22Rv1 (cell line): ENCODE data around the gene MARVELD3.
"Not testable (repeated sequence)": the region's sequence is repeated elsewhere in the genome, so short reads cannot be mapped to it uniquely, and the experiment has no call there.

Source experiments
- H3K27ac ChIP-seq: fragments of 450-650 bp; 2 replicates; pipeline ENCODE4 v1.5.1; 2017
- ZFX ChIP-seq: fragments of 450-650 bp; IDR thresholded peaks from 2 replicates; pipeline ENCODE4 v1.6.1; 2017; ENCODE audit warnings: antibody characterized with exemption, borderline replicate concordance
- TF ChIP-seq, protein P1 (sequence below): fragments of 450-650 bp; IDR thresholded peaks from 2 replicates; pipeline ENCODE4 v1.5.1; 2017; ENCODE audit warnings: mild to moderate bottlenecking

Gene MARVELD3

GRCh38 chr16:71674229-71674628, 48.2 kb downstream of the MARVELD3 start:
- H3K27ac ChIP-seq, result no peak overlapping the region
- TF ChIP-seq, protein P1, sequence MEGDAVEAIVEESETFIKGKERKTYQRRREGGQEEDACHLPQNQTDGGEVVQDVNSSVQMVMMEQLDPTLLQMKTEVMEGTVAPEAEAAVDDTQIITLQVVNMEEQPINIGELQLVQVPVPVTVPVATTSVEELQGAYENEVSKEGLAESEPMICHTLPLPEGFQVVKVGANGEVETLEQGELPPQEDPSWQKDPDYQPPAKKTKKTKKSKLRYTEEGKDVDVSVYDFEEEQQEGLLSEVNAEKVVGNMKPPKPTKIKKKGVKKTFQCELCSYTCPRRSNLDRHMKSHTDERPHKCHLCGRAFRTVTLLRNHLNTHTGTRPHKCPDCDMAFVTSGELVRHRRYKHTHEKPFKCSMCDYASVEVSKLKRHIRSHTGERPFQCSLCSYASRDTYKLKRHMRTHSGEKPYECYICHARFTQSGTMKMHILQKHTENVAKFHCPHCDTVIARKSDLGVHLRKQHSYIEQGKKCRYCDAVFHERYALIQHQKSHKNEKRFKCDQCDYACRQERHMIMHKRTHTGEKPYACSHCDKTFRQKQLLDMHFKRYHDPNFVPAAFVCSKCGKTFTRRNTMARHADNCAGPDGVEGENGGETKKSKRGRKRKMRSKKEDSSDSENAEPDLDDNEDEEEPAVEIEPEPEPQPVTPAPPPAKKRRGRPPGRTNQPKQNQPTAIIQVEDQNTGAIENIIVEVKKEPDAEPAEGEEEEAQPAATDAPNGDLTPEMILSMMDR, result no peak
- no peak for TF ChIP-seq ZFX

- H3K27ac ChIP-seq, result no peak overlapping the region
- TF ChIP-seq ZFX, result no peak
- TF ChIP-seq, protein P1, result no peak
Observed at GRCh38 chr16:71675380-71675779, 49.4 kb downstream of the MARVELD3 start.

GRCh38 chr16:71676236-71676635, 50.3 kb downstream of the MARVELD3 start:
- TF ChIP-seq, protein P1, result no peak
- no peak for TF ChIP-seq ZFX
- no peak overlapping the region for H3K27ac ChIP-seq

GRCh38 chr16:71681360-71681759, 55.4 kb downstream of the MARVELD3 start:
- no peak overlapping the region for H3K27ac ChIP-seq
- TF ChIP-seq, protein P1, result no peak
- TF ChIP-seq ZFX, result no peak

- not testable (repeated sequence) for H3K27ac ChIP-seq
Observed at GRCh38 chr16:71684280-71684679, 58.3 kb downstream of the MARVELD3 start.
